ENCODE measurements around the gene PPP1CA. TPM values are rescaled to one million over a fixed set of nuclear protein-coding genes. Genes with fewer than 3 reads are reported as not detected.
A peak's percentile ranks its signal among the peaks of the same experiment; 100 is the strongest.

PPP1CA gene
- total RNA-seq, 2 donors from 2014 or later, result 168 to 215 TPM

DNA sequence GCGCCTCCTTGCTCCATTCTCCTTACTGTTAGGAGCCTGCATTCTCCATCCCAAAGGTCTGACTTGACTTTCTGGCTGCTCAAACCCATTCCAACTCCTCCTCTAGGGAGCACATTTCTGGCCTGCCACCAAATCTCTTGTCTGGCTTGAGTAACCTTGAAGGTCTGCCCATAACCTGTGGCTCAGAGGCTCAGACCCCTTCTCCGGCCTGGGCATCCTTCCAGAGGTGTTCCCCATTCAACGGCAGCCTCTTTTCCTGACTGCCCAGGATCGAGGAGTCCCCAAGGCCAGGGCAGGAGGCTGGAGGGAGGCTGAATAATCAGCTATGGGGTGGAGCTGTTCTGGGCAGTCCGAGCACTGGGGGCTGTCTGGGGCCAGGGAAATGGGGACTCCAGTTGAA lies 7.7 kb downstream of the PPP1CA start:
- no peak overlapping the region for H3K4me3 ChIP-seq
- TF ChIP-seq, protein P1, sequence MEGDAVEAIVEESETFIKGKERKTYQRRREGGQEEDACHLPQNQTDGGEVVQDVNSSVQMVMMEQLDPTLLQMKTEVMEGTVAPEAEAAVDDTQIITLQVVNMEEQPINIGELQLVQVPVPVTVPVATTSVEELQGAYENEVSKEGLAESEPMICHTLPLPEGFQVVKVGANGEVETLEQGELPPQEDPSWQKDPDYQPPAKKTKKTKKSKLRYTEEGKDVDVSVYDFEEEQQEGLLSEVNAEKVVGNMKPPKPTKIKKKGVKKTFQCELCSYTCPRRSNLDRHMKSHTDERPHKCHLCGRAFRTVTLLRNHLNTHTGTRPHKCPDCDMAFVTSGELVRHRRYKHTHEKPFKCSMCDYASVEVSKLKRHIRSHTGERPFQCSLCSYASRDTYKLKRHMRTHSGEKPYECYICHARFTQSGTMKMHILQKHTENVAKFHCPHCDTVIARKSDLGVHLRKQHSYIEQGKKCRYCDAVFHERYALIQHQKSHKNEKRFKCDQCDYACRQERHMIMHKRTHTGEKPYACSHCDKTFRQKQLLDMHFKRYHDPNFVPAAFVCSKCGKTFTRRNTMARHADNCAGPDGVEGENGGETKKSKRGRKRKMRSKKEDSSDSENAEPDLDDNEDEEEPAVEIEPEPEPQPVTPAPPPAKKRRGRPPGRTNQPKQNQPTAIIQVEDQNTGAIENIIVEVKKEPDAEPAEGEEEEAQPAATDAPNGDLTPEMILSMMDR (IDR thresholded peaks at IDR 0.05), result no peak
- no peak for TF ChIP-seq POLR2AphosphoS5 (IDR thresholded peaks at IDR 0.05)
- TF ChIP-seq POLR2A (IDR thresholded peaks at IDR 0.05), result no peak
- H3K27me3 ChIP-seq (replicated peaks; ENCODE audit: insufficient read depth), result no peaks in the 10 kb centered on the region
- intact Hi-C loops (cut with DNase I), result no loop called here
- no peak overlapping the region for H3K27ac ChIP-seq
- H3K36me3 ChIP-seq, result peaks cover 6 to 9% of the 10 kb centered on the region in 2 donors
- no peak for DNase-seq (ENCODE audit: low spot score)
- peaks cover 6% of the 10 kb centered on the region for H3K4me1 ChIP-seq (replicated peaks)
- H3K9me3 ChIP-seq, result no peaks in the 10 kb centered on the region
- 84% methylated on average over 5 of the region's 5 CpGs for WGBS

DNA sequence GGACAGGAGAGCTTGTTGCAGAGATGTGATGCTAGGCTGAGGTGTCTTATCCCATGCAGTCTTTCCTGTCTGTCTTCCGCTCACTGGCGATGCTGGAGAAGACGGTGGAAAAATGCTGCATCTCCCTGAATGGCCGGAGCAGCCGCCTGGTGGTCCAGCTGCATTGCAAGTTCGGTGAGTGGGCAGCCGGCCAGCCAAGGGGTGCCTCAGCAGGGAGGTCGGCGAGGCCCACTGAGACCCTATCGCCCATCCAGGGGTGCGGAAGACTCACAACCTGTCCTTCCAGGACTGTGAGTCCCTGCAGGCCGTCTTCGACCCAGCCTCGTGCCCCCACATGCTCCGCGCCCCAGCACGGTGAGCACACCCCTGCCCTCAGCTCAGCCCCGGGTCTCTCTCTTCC lies 8.2 kb downstream of the PPP1CA start:
- intact Hi-C loops (cut with DNase I), result no loop called here
- Histone ChIP-seq H3K4me1 (replicated peaks) (peaks cover 6% of the 10 kb centered on the region), H3K27me3 (replicated peaks; ENCODE audit: insufficient read depth) (no peaks in the 10 kb centered on the region), H3K27ac (no peak overlapping the region), H3K9me3 (no peaks in the 10 kb centered on the region), H3K4me3 (no peak overlapping the region), H3K36me3 (peaks cover 3 to 4% of the 10 kb centered on the region in 2 donors)
- DNase-seq (ENCODE audit: low spot score), result no peak
- TF ChIP-seq, protein P1 (IDR thresholded peaks at IDR 0.05), result no peak
- TF ChIP-seq POLR2A (IDR thresholded peaks at IDR 0.05) (no peak), POLR2AphosphoS5 (IDR thresholded peaks at IDR 0.05) (no peak)
- WGBS, result 90% methylated on average over 18 of the region's 18 CpGs

DNA sequence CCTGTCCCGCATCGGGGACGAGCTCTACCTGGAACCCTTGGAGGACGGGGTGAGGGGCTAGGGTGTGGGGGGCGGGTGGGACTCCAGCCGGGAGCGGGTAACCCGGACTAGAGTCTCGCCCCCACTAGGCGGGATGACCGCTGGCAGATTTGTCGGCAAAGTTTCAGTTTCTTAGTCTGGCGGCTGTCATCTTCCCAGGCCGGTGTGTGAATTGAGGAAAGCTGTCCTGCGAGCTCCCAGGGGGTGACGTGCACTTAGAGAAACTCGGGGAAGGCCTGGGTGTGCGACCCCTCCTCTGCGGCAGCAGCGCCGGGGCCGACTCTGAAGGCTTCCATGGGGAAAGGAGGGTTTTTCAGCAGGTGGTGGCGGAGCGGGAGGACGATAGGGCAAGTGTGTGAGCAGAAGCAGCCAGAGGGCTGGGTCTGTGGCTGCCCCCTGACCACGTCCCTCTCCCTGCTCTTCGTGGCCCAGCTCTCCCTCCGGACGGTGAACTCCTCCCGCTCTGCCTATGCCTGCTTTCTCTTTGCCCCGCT lies 9.4 kb downstream of the PPP1CA start:
- WGBS, result 8% methylated on average over 25 of the region's 31 CpGs
- Histone ChIP-seq H3K4me3 (peak overlapping the region; percentile 78 to 88), H3K27ac (peak overlapping the region; percentile 72 to 80), H3K4me1 (replicated peaks) (peaks cover 6% of the 10 kb centered on the region), H3K9me3 (no peaks in the 10 kb centered on the region), H3K27me3 (replicated peaks; ENCODE audit: insufficient read depth) (no peaks in the 10 kb centered on the region), H3K36me3 (no peaks in the 10 kb centered on the region)
- intact Hi-C loops (cut with DNase I), result no loop called here
- DNase-seq (ENCODE audit: low spot score), result no peak
- TF ChIP-seq, protein P1 (IDR thresholded peaks at IDR 0.05), result no peak
- no peak for TF ChIP-seq POLR2A (IDR thresholded peaks at IDR 0.05)
- TF ChIP-seq POLR2AphosphoS5 (IDR thresholded peaks at IDR 0.05), result no peak

DNA sequence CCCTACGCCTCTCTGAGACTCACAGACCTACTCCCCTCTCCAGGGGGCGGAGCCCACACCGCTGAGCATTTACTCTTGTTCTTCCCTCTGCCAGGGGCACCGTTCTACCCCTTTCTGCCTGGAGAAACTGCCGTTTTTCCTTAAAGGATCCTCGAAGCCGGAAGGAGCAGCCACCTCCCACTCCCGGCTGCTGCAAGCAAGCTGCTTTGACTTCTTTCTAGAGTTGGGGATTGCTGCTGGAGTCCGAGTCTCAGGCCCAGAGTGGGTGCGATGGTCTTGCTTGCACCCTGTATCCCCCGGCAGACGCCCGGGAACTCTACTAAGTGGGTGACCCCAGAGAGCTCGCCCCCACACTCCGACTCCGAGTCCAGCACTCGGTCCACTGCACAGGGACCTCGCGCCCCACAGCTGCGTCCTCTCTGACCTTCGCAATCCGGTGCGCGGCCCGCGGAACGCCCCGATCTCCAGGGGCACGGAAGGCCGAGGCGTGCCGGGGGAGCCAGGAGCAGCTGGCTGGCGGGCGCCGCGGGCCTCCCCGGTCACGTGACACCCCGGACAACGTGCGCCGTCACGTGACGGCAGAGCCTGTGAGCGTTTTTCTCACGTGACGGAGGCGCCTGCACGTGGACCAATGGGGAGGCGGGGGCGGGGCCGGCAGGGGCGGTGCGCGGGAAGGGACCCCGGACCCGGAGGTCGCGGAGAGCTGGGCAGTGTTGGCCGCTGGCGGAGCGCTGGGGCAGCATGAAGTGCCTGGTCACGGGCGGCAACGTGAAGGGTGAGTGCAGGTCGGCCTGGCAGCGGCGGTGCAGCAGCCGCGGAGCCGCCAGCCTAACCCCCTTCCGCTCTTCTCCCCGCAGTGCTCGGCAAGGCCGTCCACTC lies 10.1 kb downstream of the PPP1CA start, which contains the start of gene RAD9A:
Gene RAD9A, plus strand, starts transcription at position 683 of the 879 bp plus-strand sequence. Its CDS starts 59 bp downstream, at position 742.
- peak; percentile 33 for TF ChIP-seq POLR2A (IDR thresholded peaks at IDR 0.05)
- TF ChIP-seq, protein P1 (IDR thresholded peaks at IDR 0.05), result peak in 1 of 4 experiments; percentile 16
- peak; percentile 90 for TF ChIP-seq POLR2AphosphoS5 (IDR thresholded peaks at IDR 0.05)
- Histone ChIP-seq H3K27me3 (replicated peaks; ENCODE audit: insufficient read depth) (no peaks in the 10 kb centered on the region), H3K9me3 (no peaks in the 10 kb centered on the region), H3K27ac (peak within 1 kb of the TSS; percentile 72 to 80), H3K4me3 (peak within 1 kb of the TSS; percentile 78 to 88), H3K4me1 (replicated peaks) (peaks cover 6% of the 10 kb centered on the region), H3K36me3 (no peaks in the 10 kb centered on the region)
- DNase-seq (ENCODE audit: low spot score), result peak; percentile 93
- WGBS, result under 1% methylated on average over 69 of the region's 75 CpGs
- intact Hi-C loops (cut with DNase I), result no loop called here
